ENCODE data around the gene VGLL4. TPM values are rescaled to one million over a fixed set of nuclear protein-coding genes. Genes with fewer than 3 reads are reported as not detected.

The VGLL4 gene
- total RNA-seq, 2 donors from 2014 or later, result 47.5 to 49.7 TPM

GRCh38 chr3:11632564-11632963 lies 11.2 kb downstream of the VGLL4 start:
- H3K27me3 Mint-ChIP-seq (ENCODE audit: insufficient read depth), result no peaks in the 10 kb centered on the region

GRCh38 chr3:11631820-11632219 lies 11.9 kb downstream of the VGLL4 start:
- Histone ChIP-seq H3K4me3 (ENCODE audit: low read length) (peak overlapping the region; percentile 46), H3K9me3 (ENCODE audit: control insufficient read depth, low read length) (no peaks in the 10 kb centered on the region), H3K4me1 (ENCODE audit: control insufficient read depth, insufficient read depth, low read length) (peaks cover 12% of the 10 kb centered on the region), H3K9ac (ENCODE audit: extremely low read depth, low read length, poor library complexity, severe bottlenecking) (no peak overlapping the region), H3K36me3 (ENCODE audit: control insufficient read depth, insufficient read depth, low read length) (no peaks in the 10 kb centered on the region), H3K27ac (ENCODE audit: low read depth, low read length) (no peak overlapping the region), H3K27me3 (ENCODE audit: control insufficient read depth, insufficient read depth, low read length, poor library complexity, severe bottlenecking) (no peaks in the 10 kb centered on the region)
- no peak for DNase-seq
- Mint-ChIP-seq H3K27ac (peak overlapping the region; percentile 70), H3K36me3 (ENCODE audit: low read depth) (peaks cover 11% of the 10 kb centered on the region), H3K4me1 (peaks cover 30% of the 10 kb centered on the region), H3K4me3 (no peak overlapping the region), H3K27me3 (ENCODE audit: insufficient read depth) (no peaks in the 10 kb centered on the region), H3K9me3 (no peaks in the 10 kb centered on the region)
- no peak for TF ChIP-seq CTCF (conservative IDR thresholded peaks at IDR 0.05)
- WGBS, 2 experiments (ENCODE audit: insufficient coverage in 1 of 2, insufficient read length in 1 of 2), result 62 to 82% methylated on average over 6 to 9 of the region's 9 CpGs

More at GRCh38 chr3:11632564-11632963, 11.2 kb downstream of the VGLL4 start:
- Mint-ChIP-seq H3K36me3 (ENCODE audit: low read depth) (peaks cover 11% of the 10 kb centered on the region), H3K9me3 (no peaks in the 10 kb centered on the region), H3K4me3 (no peak overlapping the region), H3K4me1 (peaks cover 35% of the 10 kb centered on the region), H3K27ac (no peak overlapping the region)
- Histone ChIP-seq H3K27ac (ENCODE audit: low read depth, low read length) (peak overlapping the region; percentile 10), H3K4me1 (ENCODE audit: control insufficient read depth, insufficient read depth, low read length) (peaks cover 14% of the 10 kb centered on the region), H3K4me3 (ENCODE audit: low read length) (no peak overlapping the region), H3K27me3 (ENCODE audit: control insufficient read depth, insufficient read depth, low read length, poor library complexity, severe bottlenecking) (no peaks in the 10 kb centered on the region), H3K9me3 (ENCODE audit: control insufficient read depth, low read length) (no peaks in the 10 kb centered on the region), H3K36me3 (ENCODE audit: control insufficient read depth, insufficient read depth, low read length) (no peaks in the 10 kb centered on the region), H3K9ac (ENCODE audit: extremely low read depth, low read length, poor library complexity, severe bottlenecking) (no peak overlapping the region)
- TF ChIP-seq CTCF (conservative IDR thresholded peaks at IDR 0.05), result no peak
- DNase-seq, result no peak
- 90 to 95% methylated on average over 2 of the region's 2 CpGs for WGBS, 2 experiments (ENCODE audit: insufficient coverage in 1 of 2, insufficient read length in 1 of 2)

GRCh38 chr3:11629716-11630115 lies 14.0 kb downstream of the VGLL4 start:
- Histone ChIP-seq H3K27me3 (ENCODE audit: control insufficient read depth, insufficient read depth, low read length, poor library complexity, severe bottlenecking) (no peaks in the 10 kb centered on the region), H3K9ac (ENCODE audit: extremely low read depth, low read length, poor library complexity, severe bottlenecking) (no peak overlapping the region), H3K4me1 (ENCODE audit: control insufficient read depth, insufficient read depth, low read length) (peaks cover 8% of the 10 kb centered on the region), H3K36me3 (ENCODE audit: control insufficient read depth, insufficient read depth, low read length) (no peaks in the 10 kb centered on the region), H3K4me3 (ENCODE audit: low read length) (no peak overlapping the region), H3K27ac (ENCODE audit: low read depth, low read length) (no peak overlapping the region), H3K9me3 (ENCODE audit: control insufficient read depth, low read length) (no peaks in the 10 kb centered on the region)
- no peak for DNase-seq
- WGBS, 2 experiments (ENCODE audit: insufficient coverage in 1 of 2, insufficient read length in 1 of 2), result 69 to 94% methylated on average over 2 to 5 of the region's 5 CpGs
- no peak for TF ChIP-seq CTCF (conservative IDR thresholded peaks at IDR 0.05)
- no peaks in the 10 kb centered on the region for H3K27me3 Mint-ChIP-seq (ENCODE audit: insufficient read depth)
- H3K4me1 Mint-ChIP-seq, result peaks cover 30% of the 10 kb centered on the region
- H3K4me3 Mint-ChIP-seq, result no peak overlapping the region
- no peak overlapping the region for H3K27ac Mint-ChIP-seq
- H3K36me3 Mint-ChIP-seq (ENCODE audit: low read depth), result peaks cover 11% of the 10 kb centered on the region
- H3K9me3 Mint-ChIP-seq, result no peaks in the 10 kb centered on the region
